CD4-positive, alpha-beta T cell treated with Interleukin-15 for 1 hour (primary cell): Measurements from ENCODE around the gene AADAC.
"Not testable (repeated sequence)": the region's sequence is repeated elsewhere in the genome, so short reads cannot be mapped to it uniquely, and the experiment has no call there.

ENCODE experiments used
- DNase-seq: peaks from one replicate; pipeline ENCODE4 v3.0.0-alpha.2; 2020

Gene AADAC

GRCh38 chr3:151798466-151798865 is 15.4 kb upstream of the AADAC start:
- DNase-seq = no peak

GRCh38 chr3:151800431-151800830 is 13.5 kb upstream of the AADAC start:
- DNase-seq = no peak

GRCh38 chr3:151804267-151804666 is 9.6 kb upstream of the AADAC start:
- no peak for DNase-seq

GRCh38 chr3:151806838-151807237 is 7.1 kb upstream of the AADAC start:
- DNase-seq = no peak

GRCh38 chr3:151808926-151809325 is 5.0 kb upstream of the AADAC start:
- not testable (repeated sequence) for DNase-seq

- DNase-seq = no peak
These were observed 2.4 kb upstream of the AADAC start for GRCh38 chr3:151811474-151811873.

- DNase-seq = no peak
These were observed 672 bp downstream of the AADAC start for GRCh38 chr3:151814588-151814987.

GRCh38 chr3:151816091-151816604 is 2.2 kb downstream of the AADAC start:
- DNase-seq = no peak

GRCh38 chr3:151817473-151817872 is 3.6 kb downstream of the AADAC start:
- no peak for DNase-seq

- no peak for DNase-seq
These were observed 4.4 kb downstream of the AADAC start for GRCh38 chr3:151818361-151818760.

- no peak for DNase-seq
These were observed 6.0 kb downstream of the AADAC start for GRCh38 chr3:151819910-151820309.

GRCh38 chr3:151827816-151828215 is 13.9 kb downstream of the AADAC start:
- DNase-seq = no peak

GRCh38 chr3:151835751-151836525 is 22.0 kb downstream of the AADAC start:
- no peak for DNase-seq

GRCh38 chr3:151837057-151837456 is 23.1 kb downstream of the AADAC start:
- DNase-seq = no peak

GRCh38 chr3:151838574-151839312 is 24.8 kb downstream of the AADAC start:
- DNase-seq = peak; percentile 30

GRCh38 chr3:151839313-151839631 is 25.4 kb downstream of the AADAC start:
- DNase-seq = no peak

- DNase-seq = no peak
These were observed 27.9 kb downstream of the AADAC start for GRCh38 chr3:151841801-151842200.

- DNase-seq = no peak
These were observed 29.4 kb downstream of the AADAC start for GRCh38 chr3:151843275-151843674.

GRCh38 chr3:151845306-151845905 is 31.5 kb downstream of the AADAC start:
- no peak for DNase-seq

GRCh38 chr3:151850065-151850464 is 36.1 kb downstream of the AADAC start:
- DNase-seq = not testable (repeated sequence)

- DNase-seq = no peak
These were observed 38.3 kb downstream of the AADAC start for GRCh38 chr3:151852074-151852811.

GRCh38 chr3:151856118-151856517 is 42.2 kb downstream of the AADAC start:
- no peak for DNase-seq

- DNase-seq = no peak
These were observed 42.7 kb downstream of the AADAC start for GRCh38 chr3:151856641-151857040.
